ENCODE results near the gene MCF2L.

GRCh38 chr13:113078902-113079780 is 110.1 kb downstream of the MCF2L start:
- no peak for TF ChIP-seq CTCF (conservative IDR thresholded peaks at IDR 0.05; ENCODE audit: low read depth, low read length)
- no peak for TF ChIP-seq EZH2 (IDR thresholded peaks at IDR 0.05; ENCODE audit: borderline replicate concordance, low read depth, low read length, poor library complexity, severe bottlenecking)
